ENCODE results near the gene GRK4. TPM values are rescaled to one million over a fixed set of nuclear protein-coding genes. Genes with fewer than 3 reads are reported as not detected.
A peak's percentile ranks its signal among the peaks of the same experiment; 100 is the strongest.

GRK4 gene
- total and polyA plus RNA-seq, 2 of the 8 experiments (the other 6 are each of a cell fraction or from before 2014, with no cell fraction given): 0.77 to 1.8 TPM

DNA sequence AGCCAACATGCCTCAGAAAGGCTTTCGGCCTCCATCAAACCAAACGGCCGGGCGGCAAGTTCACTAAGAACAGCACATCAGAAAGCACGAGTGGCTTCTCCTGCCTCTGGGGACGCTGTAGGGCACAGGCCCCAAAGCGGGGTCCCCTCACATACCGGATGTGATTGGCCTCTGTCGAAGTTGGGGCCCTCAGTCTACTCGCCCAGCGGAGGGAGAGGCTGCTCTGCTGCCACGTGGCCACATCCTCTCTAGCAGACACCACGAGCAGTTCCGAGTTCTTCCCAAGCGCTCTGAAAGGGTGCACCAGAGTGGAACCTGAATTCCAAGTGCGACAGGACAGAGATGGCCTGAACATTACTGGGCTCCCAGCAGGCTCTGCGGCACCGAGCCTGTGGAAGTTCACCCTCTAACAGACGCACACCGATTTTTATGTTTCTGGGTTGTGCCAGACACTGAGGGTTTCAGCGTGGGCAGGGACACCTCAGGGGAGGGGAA is 21.3 kb upstream of the GRK4 start:
- no peak overlapping the region for H2BK12ac ChIP-seq (ENCODE audit: low read depth, low read length)
- no peak overlapping the region for H3K4me2 ChIP-seq (ENCODE audit: insufficient read depth in 1 of 2, low read depth in 2 of 2, low read length in 2 of 2)
- TF ChIP-seq, protein P1, sequence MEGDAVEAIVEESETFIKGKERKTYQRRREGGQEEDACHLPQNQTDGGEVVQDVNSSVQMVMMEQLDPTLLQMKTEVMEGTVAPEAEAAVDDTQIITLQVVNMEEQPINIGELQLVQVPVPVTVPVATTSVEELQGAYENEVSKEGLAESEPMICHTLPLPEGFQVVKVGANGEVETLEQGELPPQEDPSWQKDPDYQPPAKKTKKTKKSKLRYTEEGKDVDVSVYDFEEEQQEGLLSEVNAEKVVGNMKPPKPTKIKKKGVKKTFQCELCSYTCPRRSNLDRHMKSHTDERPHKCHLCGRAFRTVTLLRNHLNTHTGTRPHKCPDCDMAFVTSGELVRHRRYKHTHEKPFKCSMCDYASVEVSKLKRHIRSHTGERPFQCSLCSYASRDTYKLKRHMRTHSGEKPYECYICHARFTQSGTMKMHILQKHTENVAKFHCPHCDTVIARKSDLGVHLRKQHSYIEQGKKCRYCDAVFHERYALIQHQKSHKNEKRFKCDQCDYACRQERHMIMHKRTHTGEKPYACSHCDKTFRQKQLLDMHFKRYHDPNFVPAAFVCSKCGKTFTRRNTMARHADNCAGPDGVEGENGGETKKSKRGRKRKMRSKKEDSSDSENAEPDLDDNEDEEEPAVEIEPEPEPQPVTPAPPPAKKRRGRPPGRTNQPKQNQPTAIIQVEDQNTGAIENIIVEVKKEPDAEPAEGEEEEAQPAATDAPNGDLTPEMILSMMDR (IDR thresholded peaks at IDR 0.05; ENCODE audit: control extremely low read depth in 1 of 3, insufficient read depth in 1 of 3, low read depth in 1 of 3, low read length in 3 of 3): peak in 2 of 3 experiments; percentile 6 to 8; a peak in 2 of 4 replicates
- TF ChIP-seq MAFK (IDR thresholded peaks at IDR 0.05; ENCODE audit: low read depth, low read length): no peak
- DNase-seq (ENCODE audit: low read depth in 1 of 2, low spot score in 2 of 2) (no peak), FAIRE-seq (no peak)
- no peaks in the 10 kb centered on the region; a peak in 1 of 4 replicates for H3K9me3 ChIP-seq (ENCODE audit: insufficient read depth in 2 of 2, low read depth in 1 of 2, low read length in 1 of 2)
- H3K23me2 ChIP-seq (ENCODE audit: low read depth, low read length): no peaks in the 10 kb centered on the region
- peaks cover 14 to 25% of the 10 kb centered on the region in 2 experiments for H4K20me1 ChIP-seq (replicated peaks in 1 of 2; ENCODE audit: control insufficient read depth in 1 of 2, insufficient read depth in 2 of 2, low read length in 2 of 2)
- no peak overlapping the region for H2BK15ac ChIP-seq (ENCODE audit: low read length)
- H2AK5ac ChIP-seq (ENCODE audit: low read depth, low read length): no peak overlapping the region
- H3K56ac ChIP-seq (replicated peaks; ENCODE audit: insufficient read length, low read depth, low read length): no peak overlapping the region
- no peak overlapping the region for H2AFZ ChIP-seq (ENCODE audit: low read length)
- POLR2A ChIA-PET (ENCODE audit: partially characterized antibody): no interaction called here
- CTCF ChIA-PET (ENCODE audit: partially characterized antibody): interaction anchor here (1.0 kb wide), 1 partner anchor 14 kb away, joined by 3 read pairs; no protein-coding TSS in a partner anchor
- WGBS, 2 experiments (ENCODE audit: extremely low coverage in 1 of 2, insufficient coverage in 1 of 2, insufficient read length in 1 of 2, insufficient replicate concordance in 2 of 2, low coverage in 1 of 2, low lambda C conversion rate in 2 of 2, missing lambda C conversion rate in 1 of 2): 94% methylated on average over 21 of the region's 21 CpGs; no CpG with 5 or more reads in 1 of the 2 experiments
- peaks cover 0 to 4% (median 0%) of the 10 kb centered on the region in 4 experiments; a peak in 2 of 7 replicates for H3K4me1 ChIP-seq (replicated peaks in 1 of 4; ENCODE audit: control insufficient read depth in 3 of 4, insufficient read depth in 4 of 4, low read length in 3 of 4)
- no peak overlapping the region for H3K9ac ChIP-seq (replicated peaks in 1 of 4; ENCODE audit: extremely low read depth in 1 of 4, low read depth in 3 of 4, low read length in 3 of 4)
- H2BK5ac ChIP-seq (ENCODE audit: low read depth, low read length): no peak overlapping the region
- H3K79me2 ChIP-seq (ENCODE audit: control insufficient read depth in 1 of 2, insufficient read depth in 2 of 2, low read length in 2 of 2): no peaks in the 10 kb centered on the region; a peak in 1 of 4 replicates
- no peak overlapping the region for H3K27ac ChIP-seq (ENCODE audit: low read depth, low read length)
- H3K4me3 ChIP-seq (ENCODE audit: extremely low read depth in 1 of 4, insufficient read depth in 2 of 4, low read depth in 3 of 4, low read length in 4 of 4): no peak overlapping the region
- H3K79me1 ChIP-seq (ENCODE audit: low read depth, low read length): peaks cover 3% of the 10 kb centered on the region; the same call in 1 of the 2 replicates
- no peak overlapping the region for H3K18ac ChIP-seq (ENCODE audit: extremely low read depth, low read length)
- H3K23ac ChIP-seq (ENCODE audit: insufficient read length): no peak overlapping the region
- no peak overlapping the region for H3K4ac ChIP-seq (replicated peaks; ENCODE audit: insufficient read length, low read depth, low read length)
- H4K8ac ChIP-seq (ENCODE audit: extremely low read depth, insufficient read depth, low read length): no peak overlapping the region
- H2BK20ac ChIP-seq (ENCODE audit: low read length): no peak overlapping the region
- H4K5ac ChIP-seq (ENCODE audit: insufficient read length, low read depth, low read length): no peak overlapping the region
- H3K27me3 ChIP-seq (replicated peaks in 1 of 4; ENCODE audit: control insufficient read depth in 3 of 4, extremely low read depth in 1 of 4, insufficient read depth in 3 of 4, low read length in 3 of 4): no peaks in the 10 kb centered on the region
- peaks cover 53 to 86% (median 76%) of the 10 kb centered on the region in 4 experiments for H3K36me3 ChIP-seq (ENCODE audit: control insufficient read depth in 2 of 4, insufficient read depth in 4 of 4, low read length in 3 of 4)
- no peak overlapping the region for H3K14ac ChIP-seq (ENCODE audit: insufficient read length)
- H2BK120ac ChIP-seq (replicated peaks; ENCODE audit: low read depth, low read length): no peak overlapping the region
- no peak overlapping the region for H4K91ac ChIP-seq (replicated peaks; ENCODE audit: insufficient read length, low read length)
